K562 (cell line): ENCODE measurements around the gene GABPB2. TPM values are rescaled to one million over a fixed set of nuclear protein-coding genes. Genes with fewer than 3 reads are reported as not detected.

Source experiments
- ELK1 ChIP-seq: sonication (generic); formaldehyde crosslinking; IDR thresholded peaks from 2 replicates; pipeline ENCODE4 v1.8.1; 2022; ENCODE audit warnings: missing genetic modification reagents
- ERF ChIP-seq: fragments of 450-650 bp; formaldehyde crosslinking; IDR thresholded peaks from 2 replicates; pipeline ENCODE4 v1.4.0; 2020; ENCODE audit warnings: mild to moderate bottlenecking, mixed read lengths
- MGA ChIP-seq: fragments of 450-650 bp; IDR thresholded peaks from 2 replicates; pipeline ENCODE4 v1.6.1; 2016; ENCODE audit warnings: mild to moderate bottlenecking, moderate library complexity
- PTBP1 ChIP-seq: fragments of 200-400 bp; formaldehyde crosslinking; IDR thresholded peaks from 2 replicates; pipeline ENCODE4 v1.6.1; 2017; ENCODE audit warnings: low read depth, low read length
- ZFP36 ChIP-seq: fragments of 150-350 bp; IDR thresholded peaks from 2 replicates; pipeline ENCODE4 v1.6.1; 2018; ENCODE audit warnings: low read length, low read depth; ENCODE audit not compliant: partially characterized antibody
- ZNF766 ChIP-seq: fragments of 200-800 bp; sonication (Bioruptor generic); conservative IDR thresholded peaks from 2 replicates; pipeline ENCODE4 v1.6.1; 2016; ENCODE audit warnings: missing genetic modification characterization, missing compliant biosample characterization
- ZNF778 ChIP-seq: fragments of 450-650 bp; formaldehyde crosslinking; IDR thresholded peaks from 2 replicates; pipeline ENCODE4 v1.4.0; 2020; ENCODE audit warnings: mild to moderate bottlenecking, moderate library complexity
- polyA plus RNA-seq, 8 experiments: library from polyadenylated mRNA; depleted of rRNA in 4 of 8; stranded (reverse) in 5 of 8; unstranded in 3 of 8; fragments of >200 nt; fragmentation: Nextera tagmentation in 2 of 8; fragmentation: Illumina TruSeq in 1 of 8; extraction: Ambion mirVana in 2 of 8; extraction: Trizol in 1 of 8; gene quantifications; 2 replicates each; pipeline versions ENCODE4 v1.2.1 to v1.2.3, GENCODE V29; 2011 to 2014; ENCODE audit warnings: inconsistent platforms in 1 of 8, missing spikeins in 1 of 8
- total RNA-seq, 7 experiments: library from RNA; depleted of rRNA in 6 of 7; stranded (reverse); fragments of >200 nt in 6 of 7; fragmentation: Illumina TruSeq in 2 of 7; extraction: Trizol in 2 of 7; gene quantifications; 2 replicates each; pipeline versions ENCODE4 v1.2.1 to v1.2.3, GENCODE V29; 2011 to 2021; ENCODE audit warnings: low replicate concordance in 1 of 7
- TF ChIP-seq, protein P1 (sequence below): fragments of 250-450 bp; sonication (Bioruptor Pico); IDR thresholded peaks from 2 replicates; pipeline ENCODE4 v1.4.0; 2020; ENCODE audit warnings: mild to moderate bottlenecking, moderate library complexity
- TF ChIP-seq, protein P2 (sequence below), 2 experiments: fragments of 450-650 bp; IDR thresholded peaks; 2 replicates each; pipeline ENCODE4 v1.6.1; 2016
- TF ChIP-seq, protein P3 (sequence below): fragments of 450-650 bp; IDR thresholded peaks from 2 replicates; pipeline ENCODE4 v1.6.1; 2017; ENCODE audit warnings: mild to moderate bottlenecking, moderate library complexity

The GABPB2 gene
- total and polyA plus RNA-seq, 9 of the 15 experiments (the other 6 are each of a cell fraction or from before 2014, with no cell fraction given), result 2.2 to 13.3 (median 6.1) TPM

DNA sequence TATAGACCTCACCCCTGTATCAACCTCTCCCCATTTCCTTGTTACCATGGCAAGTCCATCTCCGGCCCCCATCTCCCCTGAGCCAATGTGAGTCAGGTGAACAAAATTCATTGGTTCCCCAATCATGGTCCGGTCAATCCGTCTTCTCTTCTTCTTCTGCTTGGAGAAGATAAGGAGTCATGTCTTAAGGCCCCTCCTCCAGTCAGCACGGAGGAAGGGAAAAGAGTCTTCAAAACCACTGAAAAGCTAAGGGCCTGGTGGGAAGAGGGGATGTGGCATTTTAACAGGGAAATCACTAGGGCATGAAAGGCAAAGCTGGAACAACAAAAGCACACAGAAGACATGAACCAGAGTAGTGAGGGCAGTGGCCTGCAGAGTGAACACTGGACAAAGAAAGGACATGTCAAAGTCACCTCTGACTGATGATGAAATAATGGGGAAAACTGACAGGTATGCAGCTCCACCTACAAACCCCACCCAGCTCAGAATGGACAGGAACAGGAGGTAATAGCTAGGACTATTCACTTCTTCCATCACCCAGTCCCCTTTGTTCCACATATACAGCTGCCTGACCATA is 15.5 kb upstream of the GABPB2 start (continued):
- TF ChIP-seq, protein P1, sequence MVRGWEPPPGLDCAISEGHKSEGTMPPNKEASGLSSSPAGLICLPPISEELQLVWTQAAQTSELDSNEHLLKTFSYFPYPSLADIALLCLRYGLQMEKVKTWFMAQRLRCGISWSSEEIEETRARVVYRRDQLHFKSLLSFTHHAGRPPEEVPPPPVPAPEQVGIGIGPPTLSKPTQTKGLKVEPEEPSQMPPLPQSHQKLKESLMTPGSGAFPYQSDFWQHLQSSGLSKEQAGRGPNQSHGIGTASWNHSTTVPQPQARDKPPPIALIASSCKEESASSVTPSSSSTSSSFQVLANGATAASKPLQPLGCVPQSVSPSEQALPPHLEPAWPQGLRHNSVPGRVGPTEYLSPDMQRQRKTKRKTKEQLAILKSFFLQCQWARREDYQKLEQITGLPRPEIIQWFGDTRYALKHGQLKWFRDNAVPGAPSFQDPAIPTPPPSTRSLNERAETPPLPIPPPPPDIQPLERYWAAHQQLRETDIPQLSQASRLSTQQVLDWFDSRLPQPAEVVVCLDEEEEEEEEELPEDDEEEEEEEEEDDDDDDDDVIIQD (CRISPR knock-in tag), result no peak
- TF ChIP-seq ZNF778 (no peak), ZNF766 (CRISPR knock-in tag) (no peak), ERF (CRISPR knock-in tag) (no peak), MGA (no peak), ELK1 (no peak), ZFP36 (no peak), PTBP1 (no peak)
- TF ChIP-seq, protein P2, sequence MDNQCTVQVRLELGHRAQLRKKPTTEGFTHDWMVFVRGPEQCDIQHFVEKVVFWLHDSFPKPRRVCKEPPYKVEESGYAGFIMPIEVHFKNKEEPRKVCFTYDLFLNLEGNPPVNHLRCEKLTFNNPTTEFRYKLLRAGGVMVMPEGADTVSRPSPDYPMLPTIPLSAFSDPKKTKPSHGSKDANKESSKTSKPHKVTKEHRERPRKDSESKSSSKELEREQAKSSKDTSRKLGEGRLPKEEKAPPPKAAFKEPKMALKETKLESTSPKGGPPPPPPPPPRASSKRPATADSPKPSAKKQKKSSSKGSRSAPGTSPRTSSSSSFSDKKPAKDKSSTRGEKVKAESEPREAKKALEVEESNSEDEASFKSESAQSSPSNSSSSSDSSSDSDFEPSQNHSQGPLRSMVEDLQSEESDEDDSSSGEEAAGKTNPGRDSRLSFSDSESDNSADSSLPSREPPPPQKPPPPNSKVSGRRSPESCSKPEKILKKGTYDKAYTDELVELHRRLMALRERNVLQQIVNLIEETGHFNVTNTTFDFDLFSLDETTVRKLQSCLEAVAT (IDR thresholded peaks at IDR 0.05), result 0 out of 4 replicates have a peak, but pooled peaks of 1 of the 2 experiments have one; percentile 42
- TF ChIP-seq, protein P3, sequence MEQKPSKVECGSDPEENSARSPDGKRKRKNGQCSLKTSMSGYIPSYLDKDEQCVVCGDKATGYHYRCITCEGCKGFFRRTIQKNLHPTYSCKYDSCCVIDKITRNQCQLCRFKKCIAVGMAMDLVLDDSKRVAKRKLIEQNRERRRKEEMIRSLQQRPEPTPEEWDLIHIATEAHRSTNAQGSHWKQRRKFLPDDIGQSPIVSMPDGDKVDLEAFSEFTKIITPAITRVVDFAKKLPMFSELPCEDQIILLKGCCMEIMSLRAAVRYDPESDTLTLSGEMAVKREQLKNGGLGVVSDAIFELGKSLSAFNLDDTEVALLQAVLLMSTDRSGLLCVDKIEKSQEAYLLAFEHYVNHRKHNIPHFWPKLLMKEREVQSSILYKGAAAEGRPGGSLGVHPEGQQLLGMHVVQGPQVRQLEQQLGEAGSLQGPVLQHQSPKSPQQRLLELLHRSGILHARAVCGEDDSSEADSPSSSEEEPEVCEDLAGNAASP, result no peak
